ENCODE data around the gene ZNF839. TPM values are rescaled to one million over a fixed set of nuclear protein-coding genes. Genes with fewer than 3 reads are reported as not detected.
"Not testable (repeated sequence)": the region's sequence is repeated elsewhere in the genome, so short reads cannot be mapped to it uniquely, and the experiment has no call there.

Gene ZNF839
- total RNA-seq, 2 experiments from 2014 or later, result 13.9 to 17.3 TPM

GRCh38 chr14:102293781-102294180 is 25.8 kb upstream of the ZNF839 start:
- H3K4me1 Mint-ChIP-seq, result peaks cover 2% of the 10 kb centered on the region
- H3K36me3 Mint-ChIP-seq, result no peaks in the 10 kb centered on the region
- no peaks in the 10 kb centered on the region for H3K9me3 Mint-ChIP-seq
- POLR2A ChIA-PET, result interaction anchor here (0.7 kb wide), 1 partner anchor 12 kb away, joined by 4 read pairs; no protein-coding TSS in a partner anchor
- H3K27me3 Mint-ChIP-seq, result peaks cover 6% of the 10 kb centered on the region
- H3K4me3 Mint-ChIP-seq, result no peak overlapping the region
- DNase-seq (no peak), ATAC-seq (ENCODE audit: low read depth) (no peak)
- H3K27ac Mint-ChIP-seq, result no peak overlapping the region

- Mint-ChIP-seq H3K4me3 (no peak overlapping the region), H3K9me3 (no peaks in the 10 kb centered on the region), H3K27ac (no peak overlapping the region), H3K36me3 (no peaks in the 10 kb centered on the region), H3K27me3 (peaks cover 7% of the 10 kb centered on the region), H3K4me1 (peaks cover 4% of the 10 kb centered on the region)
- ATAC-seq (ENCODE audit: low read depth) (no peak), DNase-seq (no peak)
- POLR2A ChIA-PET, result no interaction called here
These were observed 24.3 kb upstream of the ZNF839 start for GRCh38 chr14:102295270-102295669.

- ATAC-seq (ENCODE audit: low read depth) (no peak), DNase-seq (no peak)
- Mint-ChIP-seq H3K4me3 (no peak overlapping the region), H3K9me3 (no peaks in the 10 kb centered on the region), H3K4me1 (peaks cover 4% of the 10 kb centered on the region), H3K27me3 (peaks cover 7% of the 10 kb centered on the region), H3K27ac (no peak overlapping the region), H3K36me3 (no peaks in the 10 kb centered on the region)
- POLR2A ChIA-PET, result no interaction called here
These were observed 21.9 kb upstream of the ZNF839 start for GRCh38 chr14:102297436-102298170.

- ATAC-seq (ENCODE audit: low read depth); H3K4me1 Mint-ChIP-seq; H3K4me3 Mint-ChIP-seq; H3K9me3 Mint-ChIP-seq; H3K27ac Mint-ChIP-seq; DNase-seq; H3K36me3 Mint-ChIP-seq; POLR2A ChIA-PET: not testable (repeated sequence)
- peaks cover 14% of the 10 kb centered on the region for H3K27me3 Mint-ChIP-seq
These were observed 21.1 kb upstream of the ZNF839 start for GRCh38 chr14:102298303-102299070.

GRCh38 chr14:102303664-102304063 is 15.9 kb upstream of the ZNF839 start:
- H3K4me3 Mint-ChIP-seq, result no peak overlapping the region
- peaks cover 16% of the 10 kb centered on the region for H3K27me3 Mint-ChIP-seq
- POLR2A ChIA-PET, result interaction anchor here (0.6 kb wide), 1 partner anchor 216 kb away, joined by 5 read pairs; no protein-coding TSS in a partner anchor

GRCh38 chr14:102304611-102305506 is 14.7 kb upstream of the ZNF839 start, which contains the start of gene MOK:
Gene MOK, minus strand, starts transcription at chr14:102305164. Its CDS starts 196 bp downstream, at chr14:102304968.
- peak within 1 kb of the TSS; percentile 82 for H3K27ac Mint-ChIP-seq
- H3K36me3 Mint-ChIP-seq, result no peaks in the 10 kb centered on the region
- peak; percentile 95 for ATAC-seq (ENCODE audit: low read depth)
- peaks cover 14% of the 10 kb centered on the region for H3K27me3 Mint-ChIP-seq
- H3K4me1 Mint-ChIP-seq, result peaks cover 7% of the 10 kb centered on the region
- POLR2A ChIA-PET, result interaction anchor here (0.8 to 2.3 kb wide), 6 partner anchors 10 to 598 kb away, joined by 3 to 10 read pairs (median 4); partner anchors contain the start of gene WDR20
- peak within 1 kb of the TSS; percentile 96 for H3K4me3 Mint-ChIP-seq
- H3K9me3 Mint-ChIP-seq, result no peaks in the 10 kb centered on the region
- peak; percentile 99 for DNase-seq

More at GRCh38 chr14:102303664-102304063, 15.9 kb upstream of the ZNF839 start:
- Mint-ChIP-seq H3K4me1 (peaks cover 9% of the 10 kb centered on the region), H3K36me3 (no peaks in the 10 kb centered on the region), H3K27ac (no peak overlapping the region), H3K9me3 (no peaks in the 10 kb centered on the region)
- no peak for DNase-seq
- no peak for ATAC-seq (ENCODE audit: low read depth)

- Mint-ChIP-seq H3K9me3 (no peaks in the 10 kb centered on the region), H3K4me3 (peak overlapping the region; percentile 95), H3K27me3 (no peaks in the 10 kb centered on the region), H3K36me3 (no peaks in the 10 kb centered on the region), H3K27ac (peak overlapping the region; percentile 46), H3K4me1 (peaks cover 22% of the 10 kb centered on the region)
- DNase-seq (peak; percentile 86), ATAC-seq (ENCODE audit: low read depth) (peak; percentile 61)
- POLR2A ChIA-PET, result interaction anchor here (0.6 to 2.3 kb wide), 2 partner anchors 9 to 42 kb away, joined by 5 to 10 read pairs; partner anchors contain the start of gene MOK
These were observed 5.1 kb upstream of the ZNF839 start for GRCh38 chr14:102314242-102315011.

GRCh38 chr14:102315121-102315520 is 4.4 kb upstream of the ZNF839 start:
- POLR2A ChIA-PET, result interaction anchor here (2.3 kb wide), 1 partner anchor 10 kb away, joined by 10 read pairs; the partner anchor contains the start of gene MOK
- Mint-ChIP-seq H3K4me1 (peaks cover 22% of the 10 kb centered on the region), H3K4me3 (peak overlapping the region; percentile 95), H3K9me3 (no peaks in the 10 kb centered on the region), H3K27me3 (no peaks in the 10 kb centered on the region), H3K36me3 (no peaks in the 10 kb centered on the region), H3K27ac (no peak overlapping the region)
- DNase-seq (no peak), ATAC-seq (ENCODE audit: low read depth) (no peak)

GRCh38 chr14:102316338-102316742 is 3.2 kb upstream of the ZNF839 start:
- POLR2A ChIA-PET, result interaction anchor here (0.6 to 1.5 kb wide), 7 partner anchors 11 to 1672 kb away, joined by 3 to 5 read pairs (median 4); partner anchors contain the start of genes ANKRD9, CINP, MOK and TECPR2
- Mint-ChIP-seq H3K4me1 (peaks cover 26% of the 10 kb centered on the region), H3K36me3 (no peaks in the 10 kb centered on the region), H3K4me3 (peak overlapping the region; percentile 95), H3K27me3 (no peaks in the 10 kb centered on the region), H3K27ac (peak overlapping the region; percentile 90), H3K9me3 (no peaks in the 10 kb centered on the region)
- no peak for ATAC-seq (ENCODE audit: low read depth)
- no peak for DNase-seq

- POLR2A ChIA-PET, result interaction anchor here (0.5 to 1.5 kb wide), 9 partner anchors 12 to 1672 kb away, joined by 3 to 5 read pairs (median 4); partner anchors contain the start of genes ANKRD9, CINP, MOK and TECPR2
- Mint-ChIP-seq H3K27me3 (no peaks in the 10 kb centered on the region), H3K9me3 (no peaks in the 10 kb centered on the region), H3K4me3 (peak overlapping the region; percentile 95), H3K27ac (peak overlapping the region; percentile 90), H3K4me1 (peaks cover 31% of the 10 kb centered on the region), H3K36me3 (no peaks in the 10 kb centered on the region)
- peak; percentile 99 for DNase-seq
- peak; percentile 67 for ATAC-seq (ENCODE audit: low read depth)
These were observed 2.6 kb upstream of the ZNF839 start for GRCh38 chr14:102316743-102317563.

GRCh38 chr14:102317564-102318248 is 1.8 kb upstream of the ZNF839 start:
- Mint-ChIP-seq H3K9me3 (no peaks in the 10 kb centered on the region), H3K4me3 (peak overlapping the region; percentile 95), H3K36me3 (no peaks in the 10 kb centered on the region), H3K4me1 (peaks cover 31% of the 10 kb centered on the region), H3K27ac (peak overlapping the region; percentile 90), H3K27me3 (no peaks in the 10 kb centered on the region)
- ATAC-seq (ENCODE audit: low read depth) (no peak), DNase-seq (no peak)
- POLR2A ChIA-PET, result interaction anchor here (0.5 to 1.5 kb wide), 7 partner anchors 45 to 267 kb away, joined by 3 to 5 read pairs (median 3); partner anchors contain the start of genes ANKRD9, CINP and TECPR2
